ENCODE data around the gene KRTAP4-8. TPM values are rescaled to one million over a fixed set of nuclear protein-coding genes. Genes with fewer than 3 reads are reported as not detected.
"Not testable (repeated sequence)": the region's sequence is repeated elsewhere in the genome, so short reads cannot be mapped to it uniquely, and the experiment has no call there.

Gene KRTAP4-8
- total and polyA plus RNA-seq, 2 experiments from 2014 or later, result not detected

- H4K20me1 ChIP-seq (ENCODE audit: insufficient read depth, poor library complexity, severe bottlenecking), result no peaks in the 10 kb centered on the region
- no peaks in the 10 kb centered on the region for H3K9me3 ChIP-seq (ENCODE audit: low read depth)
- no peak overlapping the region for H3K4me2 ChIP-seq
- DNase-seq (ENCODE audit: low spot score), result no peak
- no peaks in the 10 kb centered on the region for H3K9me2 ChIP-seq (replicated peaks; ENCODE audit: insufficient read depth)
- no peaks in the 10 kb centered on the region for H3K36me3 ChIP-seq (replicated peaks; ENCODE audit: insufficient read depth, low read depth)
- H3K27ac ChIP-seq, result no peak overlapping the region
- TF ChIP-seq CTCF (IDR thresholded peaks at IDR 0.05; ENCODE audit: poor library complexity), result no peak
- TF ChIP-seq EZH2 (IDR thresholded peaks at IDR 0.05; ENCODE audit: borderline replicate concordance), result no peak
- no peak for TF ChIP-seq EZH2phosphoT487 (IDR thresholded peaks at IDR 0.05; ENCODE audit: low read depth, severe bottlenecking, unreplicated experiment)
- no peak overlapping the region for H3K4me3 ChIP-seq
- no peaks in the 10 kb centered on the region for H3K4me1 ChIP-seq (ENCODE audit: insufficient read depth)
- H3K27me3 ChIP-seq, result no peaks in the 10 kb centered on the region
- no peak overlapping the region for H2AFZ ChIP-seq
- H3K79me2 ChIP-seq, result no peaks in the 10 kb centered on the region
- WGBS (ENCODE audit: low lambda C conversion rate, missing lambda C conversion rate), result 72% methylated on average over 5 of the region's 5 CpGs
Measured at GRCh38 chr17:41116297-41116696, 18.4 kb upstream of the KRTAP4-8 start.

GRCh38 chr17:41111151-41111885, 13.4 kb upstream of the KRTAP4-8 start:
- Histone ChIP-seq H3K9me2 (replicated peaks; ENCODE audit: insufficient read depth) (no peaks in the 10 kb centered on the region), H3K4me2 (no peak overlapping the region), H3K27me3 (no peaks in the 10 kb centered on the region), H3K9me3 (ENCODE audit: low read depth) (no peaks in the 10 kb centered on the region), H3K36me3 (replicated peaks; ENCODE audit: insufficient read depth, low read depth) (no peaks in the 10 kb centered on the region), H3K4me3 (no peak overlapping the region), H3K27ac (no peak overlapping the region), H4K20me1 (ENCODE audit: insufficient read depth, poor library complexity, severe bottlenecking) (no peaks in the 10 kb centered on the region), H3K79me2 (no peaks in the 10 kb centered on the region), H3K4me1 (ENCODE audit: insufficient read depth) (no peaks in the 10 kb centered on the region), H2AFZ (no peak overlapping the region)
- no peak for DNase-seq (ENCODE audit: low spot score)
- 83% methylated on average over 2 of the region's 2 CpGs for WGBS (ENCODE audit: low lambda C conversion rate, missing lambda C conversion rate)
- no peak for TF ChIP-seq EZH2phosphoT487 (IDR thresholded peaks at IDR 0.05; ENCODE audit: low read depth, severe bottlenecking, unreplicated experiment)
- no peak for TF ChIP-seq CTCF (IDR thresholded peaks at IDR 0.05; ENCODE audit: poor library complexity)
- TF ChIP-seq EZH2 (IDR thresholded peaks at IDR 0.05; ENCODE audit: borderline replicate concordance), result no peak

- not testable (repeated sequence) for H3K9me2 ChIP-seq (replicated peaks; ENCODE audit: insufficient read depth); H3K79me2 ChIP-seq; H3K4me1 ChIP-seq (ENCODE audit: insufficient read depth); H4K20me1 ChIP-seq (ENCODE audit: insufficient read depth, poor library complexity, severe bottlenecking); H3K27me3 ChIP-seq; H3K4me2 ChIP-seq; H3K4me3 ChIP-seq; H2AFZ ChIP-seq; H3K36me3 ChIP-seq (replicated peaks; ENCODE audit: insufficient read depth, low read depth); DNase-seq (ENCODE audit: low spot score); H3K27ac ChIP-seq; H3K9me3 ChIP-seq (ENCODE audit: low read depth)
- WGBS (ENCODE audit: low lambda C conversion rate, missing lambda C conversion rate), result 44% methylated on average over 1 of the region's 1 CpG
Measured at GRCh38 chr17:41108728-41109386, 10.9 kb upstream of the KRTAP4-8 start.

GRCh38 chr17:41107941-41108450, 10.1 kb upstream of the KRTAP4-8 start:
- Histone ChIP-seq H3K27me3 (no peaks in the 10 kb centered on the region), H3K27ac (no peak overlapping the region), H3K79me2 (no peaks in the 10 kb centered on the region), H4K20me1 (ENCODE audit: insufficient read depth, poor library complexity, severe bottlenecking) (no peaks in the 10 kb centered on the region), H3K4me1 (ENCODE audit: insufficient read depth) (no peaks in the 10 kb centered on the region), H3K9me3 (ENCODE audit: low read depth) (no peaks in the 10 kb centered on the region), H2AFZ (no peak overlapping the region), H3K9me2 (replicated peaks; ENCODE audit: insufficient read depth) (no peaks in the 10 kb centered on the region), H3K36me3 (replicated peaks; ENCODE audit: insufficient read depth, low read depth) (no peaks in the 10 kb centered on the region), H3K4me3 (no peak overlapping the region), H3K4me2 (no peak overlapping the region)
- TF ChIP-seq EZH2 (IDR thresholded peaks at IDR 0.05; ENCODE audit: borderline replicate concordance), result no peak
- no peak for TF ChIP-seq CTCF (IDR thresholded peaks at IDR 0.05; ENCODE audit: poor library complexity)
- TF ChIP-seq EZH2phosphoT487 (IDR thresholded peaks at IDR 0.05; ENCODE audit: low read depth, severe bottlenecking, unreplicated experiment), result no peak
- DNase-seq (ENCODE audit: low spot score), result no peak
- WGBS (ENCODE audit: low lambda C conversion rate, missing lambda C conversion rate), result 81% methylated on average over 1 of the region's 1 CpG

GRCh38 chr17:41105347-41105746, 7.4 kb upstream of the KRTAP4-8 start, which contains the start of gene KRTAP4-9:
Gene KRTAP4-9, plus strand, starts transcription at chr17:41105389. Its CDS starts 0 bp downstream, at chr17:41105389.
- not testable (repeated sequence) for H2AFZ ChIP-seq; H3K4me3 ChIP-seq; H3K4me2 ChIP-seq; H4K20me1 ChIP-seq (ENCODE audit: insufficient read depth, poor library complexity, severe bottlenecking); H3K9me3 ChIP-seq (ENCODE audit: low read depth); H3K9me2 ChIP-seq (replicated peaks; ENCODE audit: insufficient read depth); H3K27me3 ChIP-seq; DNase-seq (ENCODE audit: low spot score); H3K4me1 ChIP-seq (ENCODE audit: insufficient read depth); H3K27ac ChIP-seq; H3K79me2 ChIP-seq; H3K36me3 ChIP-seq (replicated peaks; ENCODE audit: insufficient read depth, low read depth)
- 83% methylated on average over 10 of the region's 10 CpGs for WGBS (ENCODE audit: low lambda C conversion rate, missing lambda C conversion rate)
